SK-N-SH (cell line): ENCODE data around the gene FRMD5. TPM values are rescaled to one million over a fixed set of nuclear protein-coding genes. Genes with fewer than 3 reads are reported as not detected.

ENCODE experiments used
- CTCF ChIA-PET: fragments of 300-600, 350-600 bp; formaldehyde crosslinking; extraction: SDS; loops from one replicate; lab custom pipeline; 2021; lab: Yijun Ruan, JAX
- POLR2A ChIA-PET: fragments of 350-600 bp; sonication (Branson Sonifier 250); formaldehyde crosslinking; extraction: SDS; loops from one replicate; lab custom pipeline; 2020; ENCODE audit warnings: antibody characterized with exemption, inconsistent platforms; lab: Yijun Ruan, JAX
- DNase-seq: peaks from one replicate; pipeline ENCODE4 v3.0.0; 2012
- H2AFZ ChIP-seq: fragments of 200-600 bp; sonication (generic); 2 replicates; pipeline ENCODE4 v1.8.1; 2016; ENCODE audit warnings: antibody characterized with exemption, mild to moderate bottlenecking, low read depth
- H3F3A ChIP-seq: fragments of 200-600 bp; sonication (generic); replicated peaks from 2 replicates; pipeline ENCODE3; 2016; ENCODE audit warnings: antibody characterized with exemption, mild to moderate bottlenecking; ENCODE audit not compliant: insufficient read depth
- H3K27ac ChIP-seq, 2 experiments: fragments of 200-500 bp in 1 of 2; fragments of 200-600 bp in 1 of 2; sonication (Bioruptor generic) in 1 of 2; sonication (generic), shearing (Covaris generic) in 1 of 2; 2 replicates each; pipeline versions ENCODE4 v1.5.1 to v1.6.1; 2014 to 2016; ENCODE audit warnings: low read depth in 2 of 2, inconsistent platforms in 1 of 2, low read length in 1 of 2, mild to moderate bottlenecking in 1 of 2, mixed read lengths in 1 of 2
- H3K27me3 ChIP-seq: fragments of 200-600 bp; sonication (generic), shearing (Covaris generic); 2 replicates; pipeline ENCODE4 v1.6.1; 2016; ENCODE audit warnings: mixed run types; ENCODE audit not compliant: insufficient read depth
- H3K36me3 ChIP-seq, 2 experiments: fragments of 200-500 bp in 1 of 2; fragments of 200-600 bp in 1 of 2; sonication (Bioruptor generic) in 1 of 2; sonication (generic) in 1 of 2; replicated peaks in 1 of 2; 2 replicates each; pipeline versions ENCODE3 to v1.5.1; 2014 to 2016; ENCODE audit warnings: low read length in 1 of 2, mild to moderate bottlenecking in 1 of 2; ENCODE audit not compliant: insufficient read depth in 2 of 2, control insufficient read depth in 1 of 2
- H3K4me1 ChIP-seq, 2 experiments: fragments of 200-500 bp in 1 of 2; fragments of 200-600 bp in 1 of 2; sonication (Bioruptor generic) in 1 of 2; sonication (generic), shearing (Covaris generic) in 1 of 2; 2 replicates each; pipeline versions ENCODE4 v1.5.1 to v1.6.1; 2014 to 2016; ENCODE audit warnings: low read depth in 1 of 2, low read length in 1 of 2, mixed run types in 1 of 2; ENCODE audit not compliant: insufficient read depth in 2 of 2, control insufficient read depth in 1 of 2
- H3K4me2 ChIP-seq: fragments of 200-600 bp; sonication (generic), shearing (Covaris generic); 2 replicates; pipeline ENCODE4 v1.6.1; 2017; ENCODE audit warnings: mixed run types
- H3K4me3 ChIP-seq, 2 experiments: fragments of 200-500 bp in 1 of 2; fragments of 200-600 bp in 1 of 2; sonication (Bioruptor generic) in 1 of 2; sonication (generic), shearing (Covaris generic) in 1 of 2; 2 replicates each; pipeline versions ENCODE4 v1.5.1 to v1.8.1; 2014 to 2016; ENCODE audit warnings: low read depth in 2 of 2, inconsistent platforms in 1 of 2, low read length in 1 of 2, mild to moderate bottlenecking in 1 of 2, mixed read lengths in 1 of 2, moderate library complexity in 1 of 2
- H3K79me2 ChIP-seq: fragments of 200-600 bp; sonication (generic); 2 replicates; pipeline ENCODE4 v1.8.1; 2017; ENCODE audit warnings: mild to moderate bottlenecking; ENCODE audit not compliant: insufficient read depth
- H3K9ac ChIP-seq: fragments of 200-600 bp; sonication (generic); 2 replicates; pipeline ENCODE4 v1.6.1; 2017; ENCODE audit warnings: mixed run types
- H3K9me2 ChIP-seq: fragments of 200-600 bp; sonication (generic); 2 replicates; pipeline ENCODE4 v1.6.1; 2017; ENCODE audit warnings: mixed run types
- H3K9me3 ChIP-seq: fragments of 200-600 bp; sonication (generic); 2 replicates; pipeline ENCODE4 v1.6.1; 2017; ENCODE audit warnings: mixed run types, mild to moderate bottlenecking, moderate library complexity
- H4K20me1 ChIP-seq: fragments of 200-600 bp; sonication (generic); 2 replicates; pipeline ENCODE4 v1.6.1; 2017; ENCODE audit warnings: mild to moderate bottlenecking, mixed run types; ENCODE audit not compliant: insufficient read depth
- CHD2 ChIP-seq: fragments of 150-350 bp; IDR thresholded peaks from 2 replicates; pipeline ENCODE4 v1.6.1; 2018; ENCODE audit warnings: low read length; ENCODE audit not compliant: partially characterized antibody
- ELF1 ChIP-seq: IDR thresholded peaks from 2 replicates; pipeline ENCODE4 v1.4.0; 2012
- EZH2phosphoT487 ChIP-seq: fragments of 200-600 bp; sonication (generic); IDR thresholded peaks from 2 replicates; pipeline ENCODE4 v1.6.1; 2017; ENCODE audit warnings: low read depth, mixed run types, mild to moderate bottlenecking, antibody characterized with exemption, moderate library complexity, borderline replicate concordance
- FOSL2 ChIP-seq: IDR thresholded peaks from 2 replicates; pipeline ENCODE4 v1.4.0; 2012; ENCODE audit warnings: low read depth, mild to moderate bottlenecking, moderate library complexity, borderline replicate concordance
- FOXJ3 ChIP-seq: sonication (generic); formaldehyde crosslinking; IDR thresholded peaks from 2 replicates; pipeline ENCODE4 v1.5.1; 2020; ENCODE audit warnings: mild to moderate bottlenecking, missing genetic modification reagents
- FOXM1 ChIP-seq: IDR thresholded peaks from 2 replicates; pipeline ENCODE4 v1.4.0; 2012; ENCODE audit warnings: low read depth, mild to moderate bottlenecking
- GABPA ChIP-seq: IDR thresholded peaks from 2 replicates; pipeline ENCODE4 v1.4.0; 2012; ENCODE audit warnings: low read depth, mild to moderate bottlenecking
- GATA2 ChIP-seq: sonication (generic); formaldehyde crosslinking; IDR thresholded peaks from 2 replicates; pipeline ENCODE4 v1.5.0; 2020; ENCODE audit warnings: mild to moderate bottlenecking, missing genetic modification reagents
- JUND ChIP-seq: IDR thresholded peaks from 2 replicates; pipeline ENCODE4 v1.4.0; 2012
- MAX ChIP-seq: IDR thresholded peaks from 2 replicates; pipeline ENCODE4 v1.4.0; 2012; ENCODE audit warnings: low read depth
- MEF2A ChIP-seq: IDR thresholded peaks from 2 replicates; pipeline ENCODE4 v1.4.0; 2012; ENCODE audit warnings: low read depth, borderline replicate concordance
- NFIC ChIP-seq: IDR thresholded peaks from 2 replicates; pipeline ENCODE4 v1.4.0; 2012; ENCODE audit warnings: borderline replicate concordance
- NRF1 ChIP-seq: IDR thresholded peaks from 2 replicates; pipeline ENCODE4 v1.6.1; 2012; ENCODE audit warnings: low read depth, mild to moderate bottlenecking, low read length
- PBX3 ChIP-seq: IDR thresholded peaks from 2 replicates; pipeline ENCODE4; 2012
- POLR2AphosphoS5 ChIP-seq: IDR thresholded peaks from 2 replicates; pipeline ENCODE4 v1.6.1; 2012; ENCODE audit warnings: low read depth, low read length
- RAD21 ChIP-seq: IDR thresholded peaks from 2 replicates; pipeline ENCODE4 v1.6.1; 2012; ENCODE audit warnings: mild to moderate bottlenecking, low read length
- RCOR1 ChIP-seq: fragments of 150-350 bp; IDR thresholded peaks from 2 replicates; pipeline ENCODE4 v1.6.1; 2017; ENCODE audit warnings: antibody characterized with exemption, low read length
- RFX5 ChIP-seq: IDR thresholded peaks from 2 replicates; pipeline ENCODE4 v1.6.1; 2012; ENCODE audit warnings: mild to moderate bottlenecking, improper control_type of control experiment, low read length
- RXRA ChIP-seq: IDR thresholded peaks from 2 replicates; pipeline ENCODE4 v1.4.0; 2012; ENCODE audit warnings: low read depth, mild to moderate bottlenecking, borderline replicate concordance
- TAF1 ChIP-seq: IDR thresholded peaks from 2 replicates; pipeline ENCODE4 v1.6.1; 2012; ENCODE audit warnings: low read depth, mild to moderate bottlenecking, low read length, moderate library complexity, borderline replicate concordance
- TCF12 ChIP-seq: IDR thresholded peaks from 2 replicates; pipeline ENCODE4 v1.4.0; 2012
- TEAD4 ChIP-seq: IDR thresholded peaks from 2 replicates; pipeline ENCODE4 v1.4.0; 2012; ENCODE audit warnings: mild to moderate bottlenecking, borderline replicate concordance; ENCODE audit not compliant: insufficient read depth
- USF1 ChIP-seq: IDR thresholded peaks from 2 replicates; pipeline ENCODE4 v1.4.0; 2012; ENCODE audit warnings: low read depth, borderline replicate concordance
- YY1 ChIP-seq: IDR thresholded peaks from 2 replicates; pipeline ENCODE4 v1.4.0; 2012; ENCODE audit warnings: low read depth, mild to moderate bottlenecking
- WGBS: methylation state at CpG from one replicate; pipeline ENCODE4 v1.1.6; 2017; ENCODE audit warnings: low lambda C conversion rate; 5-methylcytosine and 5-hydroxymethylcytosine counted together
- polyA plus RNA-seq, 3 experiments: library from polyadenylated mRNA; depleted of rRNA; stranded (reverse); fragments of >200 nt; gene quantifications; 2 replicates each; pipeline ENCODE4 v1.2.3, GENCODE V29; 2012
- TF ChIP-seq, protein P1 (sequence below): IDR thresholded peaks from 2 replicates; pipeline ENCODE4 v1.6.1; 2012; ENCODE audit warnings: mild to moderate bottlenecking, low read depth, low read length, moderate library complexity
- TF ChIP-seq, protein P2 (sequence below): IDR thresholded peaks from 2 replicates; pipeline ENCODE4 v1.4.0; 2012; ENCODE audit warnings: low read depth, borderline replicate concordance

The FRMD5 gene
- polyA plus RNA-seq, 1 of the 3 experiments (the other 2 are of a cell fraction), result 24.8 TPM

DNA sequence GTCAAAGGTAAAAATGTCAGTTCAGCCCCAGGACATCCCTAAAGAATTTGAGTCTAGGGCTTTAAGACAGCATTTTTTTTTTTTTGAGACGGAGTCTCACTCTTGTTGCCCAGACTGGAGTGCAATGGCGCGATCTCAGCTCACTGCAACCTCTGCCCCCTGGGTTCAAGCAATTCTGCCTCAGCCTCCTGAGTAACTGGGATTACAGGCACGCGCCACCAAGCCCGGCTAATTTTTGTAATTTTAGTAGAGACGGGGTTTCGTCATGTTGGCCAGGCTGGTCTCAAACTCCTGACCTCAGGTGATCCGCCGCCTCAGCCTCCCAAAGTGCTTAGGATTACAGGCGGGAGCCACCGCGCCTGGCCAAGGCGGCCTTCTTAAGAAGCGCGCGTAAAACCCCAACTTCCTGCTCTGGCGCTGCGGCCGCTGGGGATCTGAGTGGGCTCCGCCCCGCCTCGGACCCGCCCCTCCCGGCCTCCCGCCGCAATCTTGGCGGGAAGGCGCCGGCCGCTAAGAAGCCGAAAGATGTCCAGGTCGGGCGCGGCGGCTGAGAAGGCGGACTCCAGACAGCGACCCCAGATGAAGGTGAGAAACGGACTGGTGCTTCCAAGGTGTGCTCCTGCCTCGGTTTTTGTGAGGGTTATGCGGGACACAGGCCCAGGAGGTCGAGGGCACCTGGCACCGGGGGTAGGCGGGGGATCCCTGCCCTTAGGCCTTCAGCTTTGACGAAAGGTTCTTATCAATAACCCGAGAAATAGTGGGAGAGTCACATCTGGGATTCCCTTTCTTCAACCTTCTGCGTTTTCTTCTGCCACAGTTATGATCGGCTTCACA lies 368.3 kb downstream of the FRMD5 start, which contains the start of gene WDR76:
Gene WDR76 (plus strand): TSS at position 495 of the 834 bp plus-strand sequence. CDS start 31 bp downstream, at position 526.
- H3K4me2 ChIP-seq, result peak within 1 kb of the TSS; percentile 77
- H3K9me3 ChIP-seq, result no peaks in the 10 kb centered on the region
- no peaks in the 10 kb centered on the region for H3K9me2 ChIP-seq
- H3K27me3 ChIP-seq, result no peaks in the 10 kb centered on the region
- POLR2A ChIA-PET, result no interaction called here
- no peaks in the 10 kb centered on the region for H3K36me3 ChIP-seq
- WGBS, result 14% methylated on average over 28 of the region's 48 CpGs
- H3K4me3 ChIP-seq, result peak within 1 kb of the TSS; percentile 53 to 66
- H3K9ac ChIP-seq, result peak within 1 kb of the TSS; percentile 59
- DNase-seq, result peak; percentile 87
- peaks cover 9 to 10% of the 10 kb centered on the region in 2 experiments; a peak in 3 of 4 replicates for H3K4me1 ChIP-seq
- H4K20me1 ChIP-seq, result no peaks in the 10 kb centered on the region
- H2AFZ ChIP-seq, result peak within 1 kb of the TSS; percentile 86
- CTCF ChIA-PET, result interaction anchor here (1.6 kb wide), 1 partner anchor 77 kb away, joined by 3 read pairs; no protein-coding TSS in a partner anchor
- peaks cover 20% of the 10 kb centered on the region for H3F3A ChIP-seq
- peak within 1 kb of the TSS; percentile 45 to 47; a peak in 3 of 4 replicates for H3K27ac ChIP-seq
- H3K79me2 ChIP-seq, result peaks cover 72% of the 10 kb centered on the region
- TF ChIP-seq POLR2AphosphoS5 (0 out of 2 replicates have a peak, but pooled peaks have one; percentile 11), USF1 (no peak), NRF1 (no peak), CHD2 (peak; percentile 19), NFIC (no peak), FOSL2 (no peak), TEAD4 (0 out of 2 replicates have a peak, but pooled peaks have one; percentile 34), RXRA (no peak), GATA2 (CRISPR knock-in tag) (no peak), YY1 (no peak), PBX3 (no peak), MEF2A (no peak), RFX5 (no peak), TAF1 (no peak), RCOR1 (no peak), FOXJ3 (CRISPR knock-in tag) (no peak), GABPA (peak; percentile 57), JUND (no peak), FOXM1 (no peak), ELF1 (peak; percentile 68), RAD21 (no peak), MAX (peak; percentile 62), EZH2phosphoT487 (no peak), TCF12 (no peak)
- TF ChIP-seq, protein P1, sequence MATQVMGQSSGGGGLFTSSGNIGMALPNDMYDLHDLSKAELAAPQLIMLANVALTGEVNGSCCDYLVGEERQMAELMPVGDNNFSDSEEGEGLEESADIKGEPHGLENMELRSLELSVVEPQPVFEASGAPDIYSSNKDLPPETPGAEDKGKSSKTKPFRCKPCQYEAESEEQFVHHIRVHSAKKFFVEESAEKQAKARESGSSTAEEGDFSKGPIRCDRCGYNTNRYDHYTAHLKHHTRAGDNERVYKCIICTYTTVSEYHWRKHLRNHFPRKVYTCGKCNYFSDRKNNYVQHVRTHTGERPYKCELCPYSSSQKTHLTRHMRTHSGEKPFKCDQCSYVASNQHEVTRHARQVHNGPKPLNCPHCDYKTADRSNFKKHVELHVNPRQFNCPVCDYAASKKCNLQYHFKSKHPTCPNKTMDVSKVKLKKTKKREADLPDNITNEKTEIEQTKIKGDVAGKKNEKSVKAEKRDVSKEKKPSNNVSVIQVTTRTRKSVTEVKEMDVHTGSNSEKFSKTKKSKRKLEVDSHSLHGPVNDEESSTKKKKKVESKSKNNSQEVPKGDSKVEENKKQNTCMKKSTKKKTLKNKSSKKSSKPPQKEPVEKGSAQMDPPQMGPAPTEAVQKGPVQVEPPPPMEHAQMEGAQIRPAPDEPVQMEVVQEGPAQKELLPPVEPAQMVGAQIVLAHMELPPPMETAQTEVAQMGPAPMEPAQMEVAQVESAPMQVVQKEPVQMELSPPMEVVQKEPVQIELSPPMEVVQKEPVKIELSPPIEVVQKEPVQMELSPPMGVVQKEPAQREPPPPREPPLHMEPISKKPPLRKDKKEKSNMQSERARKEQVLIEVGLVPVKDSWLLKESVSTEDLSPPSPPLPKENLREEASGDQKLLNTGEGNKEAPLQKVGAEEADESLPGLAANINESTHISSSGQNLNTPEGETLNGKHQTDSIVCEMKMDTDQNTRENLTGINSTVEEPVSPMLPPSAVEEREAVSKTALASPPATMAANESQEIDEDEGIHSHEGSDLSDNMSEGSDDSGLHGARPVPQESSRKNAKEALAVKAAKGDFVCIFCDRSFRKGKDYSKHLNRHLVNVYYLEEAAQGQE, result no peak
- TF ChIP-seq, protein P2, sequence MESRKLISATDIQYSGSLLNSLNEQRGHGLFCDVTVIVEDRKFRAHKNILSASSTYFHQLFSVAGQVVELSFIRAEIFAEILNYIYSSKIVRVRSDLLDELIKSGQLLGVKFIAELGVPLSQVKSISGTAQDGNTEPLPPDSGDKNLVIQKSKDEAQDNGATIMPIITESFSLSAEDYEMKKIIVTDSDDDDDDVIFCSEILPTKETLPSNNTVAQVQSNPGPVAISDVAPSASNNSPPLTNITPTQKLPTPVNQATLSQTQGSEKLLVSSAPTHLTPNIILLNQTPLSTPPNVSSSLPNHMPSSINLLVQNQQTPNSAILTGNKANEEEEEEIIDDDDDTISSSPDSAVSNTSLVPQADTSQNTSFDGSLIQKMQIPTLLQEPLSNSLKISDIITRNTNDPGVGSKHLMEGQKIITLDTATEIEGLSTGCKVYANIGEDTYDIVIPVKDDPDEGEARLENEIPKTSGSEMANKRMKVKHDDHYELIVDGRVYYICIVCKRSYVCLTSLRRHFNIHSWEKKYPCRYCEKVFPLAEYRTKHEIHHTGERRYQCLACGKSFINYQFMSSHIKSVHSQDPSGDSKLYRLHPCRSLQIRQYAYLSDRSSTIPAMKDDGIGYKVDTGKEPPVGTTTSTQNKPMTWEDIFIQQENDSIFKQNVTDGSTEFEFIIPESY, result no peak
